SJCRH30 (cell line): ENCODE results near the gene CCDC150. TPM values are rescaled to one million over a fixed set of nuclear protein-coding genes. Genes with fewer than 3 reads are reported as not detected.
"Not testable (repeated sequence)": the region's sequence is repeated elsewhere in the genome, so short reads cannot be mapped to it uniquely, and the experiment has no call there.

Experiments used
- DNase-seq, 2 experiments: peaks; one replicate each; pipeline ENCODE4 v3.0.0-alpha.2; 2015 to 2020
- H3K27ac ChIP-seq: fragments of 250-450 bp; sonication (Bioruptor Pico); 2 replicates; pipeline ENCODE4 v1.5.1; 2020; ENCODE audit warnings: mild to moderate bottlenecking, moderate library complexity
- H3K27me3 ChIP-seq: fragments of 250-450 bp; sonication (Bioruptor Pico); 2 replicates; pipeline ENCODE4 v1.5.1; 2020; ENCODE audit warnings: mild to moderate bottlenecking, moderate library complexity
- H3K36me3 ChIP-seq: fragments of 250-450 bp; sonication (Bioruptor Pico); 2 replicates; pipeline ENCODE4 v1.5.1; 2020; ENCODE audit warnings: mild to moderate bottlenecking, moderate library complexity
- H3K4me1 ChIP-seq: fragments of 250-450 bp; sonication (Bioruptor Pico); 2 replicates; pipeline ENCODE4 v1.5.1; 2020; ENCODE audit warnings: mild to moderate bottlenecking, moderate library complexity
- H3K4me3 ChIP-seq: fragments of 250-450 bp; sonication (Bioruptor Pico); 2 replicates; pipeline ENCODE4 v1.5.1; 2020; ENCODE audit warnings: mild to moderate bottlenecking, moderate library complexity
- H3K9me3 ChIP-seq: fragments of 250-450 bp; sonication (Bioruptor Pico); replicated peaks from 2 replicates; pipeline ENCODE4 v1.5.1; 2020; ENCODE audit warnings: mild to moderate bottlenecking, moderate library complexity
- total RNA-seq: library from RNA; depleted of rRNA; stranded (reverse); fragments of >200 nt; shearing (Covaris generic); gene quantifications from 2 replicates; pipeline ENCODE4 v1.2.3, GENCODE V29; 2014

CCDC150 gene
- total RNA-seq, 1 experiment from 2014 or later = 17.4 TPM

DNA sequence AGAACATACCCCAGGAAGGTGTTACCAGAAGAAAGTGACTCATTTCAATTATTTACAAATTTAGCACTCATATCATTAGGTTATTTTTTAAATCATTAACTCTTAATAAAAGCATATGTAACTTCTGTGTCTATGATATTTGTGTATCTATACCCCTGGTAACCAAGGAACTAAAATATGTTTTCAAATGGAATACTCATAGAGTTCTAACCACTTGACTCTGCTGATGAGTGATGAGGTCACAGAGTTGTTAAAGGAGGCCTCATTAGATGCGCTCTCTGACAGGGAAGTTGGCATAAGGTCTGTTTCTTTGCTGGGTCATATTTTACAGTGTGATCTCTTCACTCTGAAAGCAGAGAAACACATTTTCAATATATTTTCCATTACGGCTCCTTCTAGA is 73.4 kb downstream of the CCDC150 start:
- Histone ChIP-seq H3K9me3 (no peaks in the 10 kb centered on the region), H3K27ac (no peak overlapping the region), H3K4me1 (no peaks in the 10 kb centered on the region), H3K4me3 (no peak overlapping the region), H3K36me3 (peaks cover 7% of the 10 kb centered on the region), H3K27me3 (no peaks in the 10 kb centered on the region)
- DNase-seq = no peak

DNA sequence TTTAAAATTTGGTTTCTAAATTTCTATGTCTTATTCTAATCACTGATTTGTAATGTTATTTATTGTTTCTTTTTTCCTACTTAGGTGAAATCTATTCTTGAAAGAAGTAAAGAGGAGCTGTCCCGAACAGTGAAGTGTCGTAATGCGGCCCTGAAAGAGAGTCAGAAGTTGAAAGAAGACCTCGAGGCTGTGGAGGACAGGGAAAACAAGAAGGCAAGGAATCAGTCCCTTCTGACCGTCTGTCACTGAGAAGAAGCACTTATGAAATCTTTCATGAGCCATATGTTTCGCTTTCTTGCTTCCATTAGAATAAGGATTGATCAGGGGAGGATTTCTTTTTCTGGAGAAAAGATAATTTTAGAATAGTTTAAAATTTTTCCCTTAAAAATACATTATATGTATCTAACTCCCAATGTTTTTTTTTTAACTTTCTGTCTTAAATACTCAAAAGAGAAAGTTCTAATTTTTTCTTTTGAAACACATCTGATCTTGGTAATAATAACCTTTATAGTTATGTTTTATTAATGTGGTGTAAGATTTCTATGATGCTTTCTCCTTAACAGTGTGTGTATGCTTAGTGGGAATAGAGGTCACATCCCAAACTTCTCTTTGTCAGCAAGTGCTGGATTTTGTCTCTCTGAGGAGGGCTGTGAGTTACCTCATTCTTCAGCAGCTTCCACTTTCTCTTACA is 79.0 kb downstream of the CCDC150 start:
- H3K4me1 ChIP-seq = 0 out of 2 replicates have a peak, but pooled peaks cover 3% of the 10 kb centered on the region
- peak overlapping the region; percentile 60 for H3K27ac ChIP-seq
- no peaks in the 10 kb centered on the region for H3K27me3 ChIP-seq
- no peaks in the 10 kb centered on the region for H3K9me3 ChIP-seq
- H3K36me3 ChIP-seq = peaks cover 14% of the 10 kb centered on the region
- no peak overlapping the region for H3K4me3 ChIP-seq
- DNase-seq = peak in 1 of 2 experiments; percentile 5

DNA sequence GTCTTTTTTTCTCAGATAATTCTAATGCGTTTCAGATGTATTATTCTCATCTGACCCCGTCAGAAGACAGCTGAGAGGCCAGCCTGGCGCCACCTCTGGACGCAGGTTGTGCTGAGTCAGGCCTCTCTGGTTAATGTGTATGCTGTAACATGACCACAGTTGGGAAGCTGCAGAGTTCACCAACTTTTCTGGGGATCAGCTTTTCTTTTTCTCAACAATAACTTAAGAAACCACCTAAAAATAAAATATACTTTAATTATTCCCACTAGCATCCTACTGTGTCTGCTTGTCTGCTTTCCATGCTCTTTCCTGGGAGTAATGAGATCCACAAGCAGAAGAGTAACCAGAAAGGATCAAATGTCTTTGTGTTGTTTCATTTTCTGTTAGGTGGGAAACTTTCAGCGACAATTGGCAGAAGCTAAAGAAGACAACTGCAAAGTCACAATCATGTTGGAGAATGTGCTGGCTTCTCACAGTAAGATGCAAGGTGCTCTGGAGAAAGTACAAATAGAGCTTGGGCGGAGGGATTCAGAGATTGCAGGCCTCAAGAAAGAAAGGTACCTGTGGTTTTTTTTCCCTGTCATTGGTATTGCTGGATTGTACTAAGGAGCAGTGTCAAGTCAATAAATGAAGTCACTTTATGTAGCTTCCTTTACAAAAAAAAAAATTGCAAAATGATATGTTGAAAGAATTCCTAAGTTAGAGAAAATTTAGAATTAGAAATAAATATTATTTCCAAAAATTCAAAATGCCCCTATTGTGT is 79.8 kb downstream of the CCDC150 start:
- peak; percentile 67 for DNase-seq

DNA sequence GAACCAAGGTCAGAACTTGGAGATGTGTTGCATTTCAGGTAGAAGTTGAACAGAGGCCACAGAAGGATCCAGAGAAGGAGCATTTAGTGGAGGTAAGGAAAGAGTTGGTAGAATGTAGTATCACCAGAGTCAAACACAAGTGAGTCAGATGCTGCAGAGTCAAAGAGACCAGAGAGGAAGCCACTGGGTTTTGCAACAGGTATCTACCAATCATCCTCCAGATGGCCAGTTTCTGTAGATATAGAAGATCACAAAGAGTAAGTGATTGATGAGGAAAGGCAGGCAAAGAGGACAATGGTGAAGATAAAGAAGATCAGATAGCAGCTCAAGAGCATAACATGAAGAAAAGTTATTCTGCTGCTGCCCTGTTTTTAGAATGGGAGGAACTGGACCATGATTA is 84.1 kb downstream of the CCDC150 start:
- H3K4me3 ChIP-seq = no peak overlapping the region
- H3K27ac ChIP-seq = no peak overlapping the region
- no peaks in the 10 kb centered on the region for H3K9me3 ChIP-seq
- H3K27me3 ChIP-seq = no peaks in the 10 kb centered on the region
- H3K36me3 ChIP-seq = peaks cover 15% of the 10 kb centered on the region
- 0 out of 2 replicates have a peak, but pooled peaks cover 3% of the 10 kb centered on the region for H3K4me1 ChIP-seq
- no peak for DNase-seq

More for the DNA sequence above, 79.8 kb downstream of the CCDC150 start:
- Histone ChIP-seq H3K27ac (peak overlapping the region; percentile 60), H3K4me3 (peak overlapping the region; percentile 18; the same call in 1 of the 2 replicates), H3K4me1 (0 out of 2 replicates have a peak, but pooled peaks cover 3% of the 10 kb centered on the region), H3K27me3 (no peaks in the 10 kb centered on the region), H3K36me3 (peaks cover 12% of the 10 kb centered on the region), H3K9me3 (no peaks in the 10 kb centered on the region)

DNA sequence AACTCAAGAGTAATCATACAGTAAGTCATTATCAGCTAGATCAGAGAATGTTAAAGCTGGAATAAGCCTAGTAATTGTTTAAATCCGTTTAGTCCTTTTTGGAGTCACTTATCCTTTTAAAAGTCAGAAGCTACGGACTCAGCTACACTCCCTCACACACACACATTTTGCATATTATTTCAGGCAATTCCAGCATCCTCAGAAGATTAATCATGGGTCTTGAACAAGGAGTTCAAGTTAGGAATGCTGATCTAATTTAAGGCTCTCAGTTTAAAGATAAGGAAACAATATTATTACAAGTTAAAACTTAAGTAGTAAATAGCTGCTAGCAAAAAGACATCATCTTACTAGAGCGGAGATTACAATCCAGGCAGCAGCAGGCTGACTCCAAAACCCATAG is 85.7 kb downstream of the CCDC150 start:
- no peaks in the 10 kb centered on the region for H3K9me3 ChIP-seq
- no peaks in the 10 kb centered on the region for H3K4me1 ChIP-seq
- no peak overlapping the region for H3K4me3 ChIP-seq
- no peak overlapping the region for H3K27ac ChIP-seq
- no peaks in the 10 kb centered on the region for H3K27me3 ChIP-seq
- peaks cover 17% of the 10 kb centered on the region for H3K36me3 ChIP-seq
- no peak for DNase-seq

DNA sequence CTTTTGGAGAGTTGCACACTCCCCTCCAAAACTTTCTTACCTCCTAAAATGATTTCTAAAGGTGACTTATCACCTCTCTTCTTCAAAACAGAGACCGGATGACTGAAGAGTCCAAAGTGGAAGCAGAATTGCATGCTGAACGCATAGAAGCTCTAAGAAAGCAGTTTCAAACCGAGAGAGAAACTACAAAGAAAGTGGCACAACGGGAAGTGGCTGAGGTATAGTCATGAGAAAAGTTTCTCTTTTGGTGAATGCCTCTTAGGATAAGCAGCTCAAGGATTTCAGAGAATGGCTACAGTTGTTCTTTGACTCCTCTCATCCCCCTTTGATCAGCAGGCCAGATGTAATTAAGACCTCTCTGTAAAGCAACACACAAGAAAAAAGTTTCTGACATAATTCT is 86.4 kb downstream of the CCDC150 start:
- Histone ChIP-seq H3K4me3 (no peak overlapping the region), H3K9me3 (no peaks in the 10 kb centered on the region), H3K27me3 (no peaks in the 10 kb centered on the region), H3K4me1 (no peaks in the 10 kb centered on the region), H3K36me3 (peaks cover 17% of the 10 kb centered on the region), H3K27ac (no peak overlapping the region)
- no peak for DNase-seq

DNA sequence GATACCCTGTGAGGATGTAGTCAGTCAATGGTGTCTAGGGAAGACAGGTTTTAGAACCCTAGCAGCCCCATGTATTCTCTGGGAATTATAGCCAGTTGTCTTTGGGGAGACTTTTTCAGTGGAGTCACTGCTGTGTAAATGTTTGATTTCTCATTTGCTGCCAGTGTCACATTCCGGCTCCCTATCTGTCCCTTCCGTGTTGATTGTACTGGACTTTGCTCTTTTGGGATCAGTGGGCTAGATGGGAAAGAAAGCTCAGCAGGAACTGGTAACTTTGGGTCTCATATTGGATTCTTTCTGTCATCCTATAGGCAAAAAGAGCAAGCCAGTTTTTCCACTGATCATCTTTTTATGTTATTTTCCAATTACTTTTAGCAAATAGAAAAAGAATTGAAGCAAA is 89.9 kb downstream of the CCDC150 start:
- Histone ChIP-seq H3K4me1 (no peaks in the 10 kb centered on the region), H3K36me3 (peaks cover 16% of the 10 kb centered on the region), H3K27ac (no peak overlapping the region), H3K4me3 (no peak overlapping the region), H3K9me3 (no peaks in the 10 kb centered on the region), H3K27me3 (no peaks in the 10 kb centered on the region)
- no peak for DNase-seq

DNA sequence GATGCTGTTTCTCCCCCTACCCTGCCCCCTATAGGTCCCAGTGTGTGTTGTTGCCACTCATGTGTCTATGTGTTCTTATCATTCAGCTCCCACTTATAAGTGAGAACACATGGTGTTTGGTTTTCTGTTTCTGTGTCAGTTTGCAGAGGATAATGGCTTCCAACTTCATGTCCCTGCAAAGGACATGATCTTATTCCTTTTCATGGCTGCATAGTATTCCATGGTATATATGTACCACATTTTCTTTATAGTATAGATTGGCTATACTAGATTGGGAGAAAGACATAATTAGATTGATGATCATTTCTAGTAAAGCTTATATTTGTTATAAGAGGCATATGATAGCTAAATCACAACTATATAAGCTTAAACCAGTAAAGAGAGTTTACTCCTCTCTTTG is 97.1 kb downstream of the CCDC150 start:
- not testable (repeated sequence) for H3K27ac ChIP-seq, H3K4me1 ChIP-seq, DNase-seq, H3K9me3 ChIP-seq, H3K27me3 ChIP-seq, H3K4me3 ChIP-seq
- peaks cover 11% of the 10 kb centered on the region for H3K36me3 ChIP-seq

DNA sequence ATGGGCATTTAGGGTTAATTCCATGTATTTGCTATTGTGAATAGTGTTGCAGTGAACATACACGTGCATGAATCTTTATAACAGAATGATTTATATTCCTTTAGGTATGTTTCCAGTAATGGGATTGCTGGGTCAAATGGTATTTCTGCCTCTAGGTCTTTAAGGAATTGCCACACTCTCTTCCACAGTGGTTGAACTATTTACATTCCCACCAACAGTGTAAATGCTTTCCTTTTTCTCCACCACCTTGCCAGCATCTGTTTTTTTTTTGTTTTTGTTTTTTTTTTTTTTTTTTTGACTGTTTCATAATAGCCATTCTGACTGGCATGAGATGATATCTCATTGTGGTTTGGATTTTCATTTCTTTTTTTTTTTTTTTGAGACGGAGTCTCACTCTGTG is 97.5 kb downstream of the CCDC150 start:
- Histone ChIP-seq H3K27me3 (no peaks in the 10 kb centered on the region), H3K36me3 (peaks cover 11% of the 10 kb centered on the region), H3K9me3 (peaks cover 4% of the 10 kb centered on the region; the same call in 1 of the 2 replicates), H3K4me1 (no peaks in the 10 kb centered on the region), H3K27ac (no peak overlapping the region), H3K4me3 (no peak overlapping the region)
- DNase-seq = no peak

DNA sequence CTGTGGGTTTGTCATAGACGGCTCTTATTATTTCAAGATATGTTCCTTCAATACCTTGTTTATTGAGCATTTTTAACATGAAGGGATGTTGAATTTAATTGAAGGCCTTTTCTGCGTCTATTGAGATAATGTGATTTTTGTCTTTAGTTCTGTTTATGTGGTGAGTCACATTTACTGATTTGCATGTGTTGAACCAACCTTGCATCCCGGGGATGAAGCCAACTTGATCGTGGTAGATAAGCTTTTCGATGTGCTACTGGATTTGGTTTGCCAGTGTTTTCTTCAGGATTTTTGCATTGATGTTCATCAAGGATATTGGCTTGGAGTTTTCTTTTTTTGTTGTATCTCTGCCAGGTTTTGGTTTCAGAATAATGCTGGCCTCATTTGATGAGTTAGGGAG is 99.5 kb downstream of the CCDC150 start:
- no peaks in the 10 kb centered on the region for H3K27me3 ChIP-seq
- no peak overlapping the region for H3K27ac ChIP-seq
- H3K9me3 ChIP-seq = peaks cover 4% of the 10 kb centered on the region; the same call in 1 of the 2 replicates
- 0 out of 2 replicates have a peak, but pooled peaks cover 5% of the 10 kb centered on the region for H3K36me3 ChIP-seq
- no peak overlapping the region for H3K4me3 ChIP-seq
- no peaks in the 10 kb centered on the region for H3K4me1 ChIP-seq
- no peak for DNase-seq

DNA sequence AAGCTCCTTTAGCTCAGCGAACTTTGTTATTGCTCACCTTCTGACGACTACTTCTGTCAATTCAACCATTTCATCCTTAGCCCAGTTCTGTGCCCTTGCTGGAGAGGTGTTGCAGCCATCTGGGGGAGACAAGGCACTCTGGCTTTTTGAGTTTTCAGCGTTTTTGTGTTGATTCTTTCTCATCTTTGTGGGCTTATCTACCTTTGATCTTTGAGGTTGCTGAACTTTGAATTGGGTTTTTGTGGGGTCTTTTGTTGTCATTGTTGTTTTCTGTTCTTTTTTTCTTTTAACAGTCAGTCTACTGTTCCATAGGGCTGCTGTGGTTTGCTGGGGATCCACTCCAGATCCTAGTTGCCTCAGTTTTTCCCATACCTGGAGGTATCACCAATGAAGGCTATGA is 102.7 kb downstream of the CCDC150 start:
- no peak for DNase-seq
- no peaks in the 10 kb centered on the region for H3K36me3 ChIP-seq
- no peak overlapping the region for H3K27ac ChIP-seq
- H3K4me1 ChIP-seq = no peaks in the 10 kb centered on the region
- no peaks in the 10 kb centered on the region for H3K9me3 ChIP-seq
- H3K27me3 ChIP-seq = no peaks in the 10 kb centered on the region
- H3K4me3 ChIP-seq = no peak overlapping the region

DNA sequence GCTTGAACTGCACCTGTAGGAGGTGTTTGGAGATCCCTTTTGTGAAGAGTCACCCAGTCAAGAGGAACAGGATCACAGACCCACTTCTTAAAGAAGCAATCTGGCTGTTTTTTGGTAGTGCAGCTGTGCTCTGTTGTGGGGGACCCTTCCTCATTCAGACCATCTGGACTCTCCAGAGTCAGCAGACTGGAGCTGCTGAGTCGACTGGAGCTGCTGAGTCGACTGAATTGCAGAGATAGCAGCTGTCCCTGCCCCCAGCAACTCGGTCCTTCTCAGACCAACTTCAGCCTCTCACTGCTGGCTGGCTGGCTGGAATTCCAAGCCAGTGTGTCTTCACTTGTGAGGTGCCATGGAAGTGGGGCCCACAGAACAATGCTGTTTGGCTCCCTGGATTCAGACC is 103.2 kb downstream of the CCDC150 start:
- no peaks in the 10 kb centered on the region for H3K36me3 ChIP-seq
- no peaks in the 10 kb centered on the region for H3K27me3 ChIP-seq
- no peaks in the 10 kb centered on the region for H3K9me3 ChIP-seq
- H3K4me1 ChIP-seq = no peaks in the 10 kb centered on the region
- no peak for DNase-seq
- H3K4me3 ChIP-seq = no peak overlapping the region
- no peak overlapping the region for H3K27ac ChIP-seq

DNA sequence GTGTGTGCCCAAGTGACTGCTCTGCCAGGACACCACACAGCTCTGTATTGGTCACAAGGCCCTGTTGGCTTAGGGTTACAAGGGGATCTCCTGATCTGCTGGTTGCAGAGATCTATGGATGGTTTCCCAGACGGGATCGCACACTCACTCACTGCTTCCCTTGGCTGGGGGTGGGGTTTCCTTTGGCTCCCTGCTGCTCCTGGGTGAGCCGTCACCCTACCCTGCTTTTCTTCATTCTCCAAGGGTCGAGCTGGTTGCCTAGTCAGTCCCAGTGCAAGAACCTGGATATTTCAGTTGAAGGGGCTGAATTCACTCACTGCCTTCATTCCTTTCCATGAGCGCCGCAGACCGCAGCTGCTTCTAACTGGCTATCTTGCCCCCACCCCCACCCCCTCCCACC is 103.7 kb downstream of the CCDC150 start:
- H3K9me3 ChIP-seq = no peaks in the 10 kb centered on the region
- no peak overlapping the region for H3K4me3 ChIP-seq
- no peaks in the 10 kb centered on the region for H3K4me1 ChIP-seq
- DNase-seq = no peak
- H3K36me3 ChIP-seq = no peaks in the 10 kb centered on the region
- no peak overlapping the region for H3K27ac ChIP-seq
- no peaks in the 10 kb centered on the region for H3K27me3 ChIP-seq

DNA sequence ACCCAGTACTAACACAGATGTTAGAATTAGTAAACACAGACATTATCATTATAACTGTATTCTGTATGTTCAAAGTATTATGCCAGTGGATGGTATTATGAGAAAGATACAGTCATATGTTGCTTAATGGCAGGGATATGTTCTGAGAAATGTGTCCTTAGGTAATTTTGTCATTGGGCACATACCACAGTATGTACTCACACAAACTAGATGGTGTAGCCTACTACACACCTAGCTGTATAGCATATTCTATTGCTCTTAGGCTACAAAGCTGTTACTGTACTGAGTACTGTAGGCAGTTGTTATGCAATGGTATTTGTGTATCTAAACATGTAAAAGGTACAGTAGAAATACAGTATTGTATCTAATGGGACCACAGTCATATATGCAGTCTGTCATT is 106.2 kb downstream of the CCDC150 start:
- H3K36me3 ChIP-seq = no peaks in the 10 kb centered on the region
- DNase-seq = no peak
- H3K4me3 ChIP-seq = no peak overlapping the region
- H3K9me3 ChIP-seq = no peaks in the 10 kb centered on the region
- H3K27me3 ChIP-seq = no peaks in the 10 kb centered on the region
- H3K27ac ChIP-seq = no peak overlapping the region
- H3K4me1 ChIP-seq = no peaks in the 10 kb centered on the region

DNA sequence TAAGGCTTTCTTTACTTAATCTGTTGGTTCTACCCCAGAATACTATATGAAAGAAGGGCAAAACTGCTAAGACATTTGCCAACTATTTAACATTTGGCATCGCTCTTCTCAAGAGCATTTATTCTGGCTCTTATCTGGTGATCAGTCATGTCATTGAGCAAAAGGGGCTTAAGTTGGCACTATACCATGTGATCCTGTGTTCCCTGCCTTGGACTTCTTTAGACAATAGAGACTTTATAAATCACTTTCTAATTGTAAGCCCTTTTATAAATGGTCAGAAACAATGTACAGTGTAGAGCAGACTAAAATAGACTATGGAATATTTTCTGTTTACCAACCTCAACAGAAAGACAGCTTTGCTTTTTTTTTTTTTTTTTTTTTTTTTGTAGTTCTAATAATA is 107.9 kb downstream of the CCDC150 start:
- DNase-seq = no peak

More for the DNA sequence above, 107.9 kb downstream of the CCDC150 start:
- Histone ChIP-seq H3K4me1 (no peaks in the 10 kb centered on the region), H3K9me3 (no peaks in the 10 kb centered on the region), H3K36me3 (no peaks in the 10 kb centered on the region), H3K4me3 (no peak overlapping the region), H3K27me3 (no peaks in the 10 kb centered on the region), H3K27ac (no peak overlapping the region)
